SJSA1 (cell line): Measurements from ENCODE around the gene FAM174C. TPM values are rescaled to one million over a fixed set of nuclear protein-coding genes. Genes with fewer than 3 reads are reported as not detected.
A peak's percentile ranks its signal among the peaks of the same experiment; 100 is the strongest.

Source experiments
- DNase-seq, 2 experiments: peaks; one replicate each; pipeline ENCODE4 v3.0.0-alpha.2; 2015 to 2020; ENCODE audit warnings: low spot score in 2 of 2, low read depth in 1 of 2
- H3K27ac ChIP-seq: fragments of 250-450 bp; sonication (Bioruptor Pico); 2 replicates; pipeline ENCODE4 v1.5.1; 2020; ENCODE audit warnings: mild to moderate bottlenecking, moderate library complexity
- H3K27me3 ChIP-seq: fragments of 250-450 bp; sonication (Bioruptor Pico); replicated peaks from 2 replicates; pipeline ENCODE4 v1.5.1; 2020; ENCODE audit warnings: mild to moderate bottlenecking, moderate library complexity
- H3K36me3 ChIP-seq: fragments of 250-450 bp; sonication (Bioruptor Pico); 2 replicates; pipeline ENCODE4 v1.5.1; 2020; ENCODE audit warnings: mild to moderate bottlenecking
- H3K4me1 ChIP-seq: fragments of 250-450 bp; sonication (Bioruptor Pico); replicated peaks from 2 replicates; pipeline ENCODE4 v1.6.1; 2021; ENCODE audit warnings: mild to moderate bottlenecking
- H3K4me3 ChIP-seq: fragments of 250-450 bp; sonication (Bioruptor Pico); 2 replicates; pipeline ENCODE4 v1.5.1; 2020; ENCODE audit warnings: mild to moderate bottlenecking
- H3K9me3 ChIP-seq: fragments of 250-450 bp; sonication (Bioruptor Pico); replicated peaks from 2 replicates; pipeline ENCODE4 v1.5.1; 2020; ENCODE audit warnings: mild to moderate bottlenecking
- total RNA-seq: library from RNA; depleted of rRNA; stranded (reverse); fragments of >200 nt; shearing (Covaris generic); gene quantifications from 2 replicates; pipeline ENCODE4 v1.2.3, GENCODE V29; 2014

FAM174C gene
- total RNA-seq, 1 experiment from 2014 or later: 32.2 TPM

GRCh38 chr19:1266129-1266915 is 9.0 kb upstream of the FAM174C start:
- Histone ChIP-seq H3K27me3 (no peaks in the 10 kb centered on the region), H3K36me3 (peaks cover 22% of the 10 kb centered on the region), H3K27ac (peak overlapping the region; percentile 74), H3K4me1 (peaks cover 77% of the 10 kb centered on the region), H3K4me3 (peak overlapping the region; percentile 46), H3K9me3 (no peaks in the 10 kb centered on the region)
- peak; percentile 93 to 98 for DNase-seq

DNA sequence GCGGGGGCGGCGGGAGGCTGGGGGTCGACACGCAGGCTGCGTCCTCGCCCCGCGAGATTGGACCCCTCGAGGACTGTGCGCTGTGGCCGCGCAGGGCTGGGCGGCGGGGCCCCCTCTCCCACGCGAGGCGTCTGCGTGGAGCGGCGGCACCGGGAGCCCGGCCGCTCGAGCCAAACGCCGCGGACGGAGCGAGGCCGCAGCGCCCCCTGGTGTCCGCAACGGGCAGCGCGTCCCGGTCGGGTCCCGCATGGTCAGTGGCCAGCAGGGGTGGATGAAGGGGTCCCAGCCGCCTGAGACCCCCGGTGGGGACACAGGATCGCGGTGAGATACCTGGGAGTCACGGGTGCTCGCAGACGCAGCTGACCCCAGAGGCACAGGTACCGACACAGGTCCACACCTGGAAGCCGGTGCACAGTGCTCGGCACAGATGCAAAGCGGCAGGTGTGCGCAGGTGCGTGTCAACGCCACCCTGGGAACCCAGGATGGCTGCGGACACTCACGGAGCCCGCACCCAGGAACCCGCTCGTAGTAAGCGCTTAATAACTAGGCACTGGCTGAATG is 8.3 kb upstream of the FAM174C start:
- H3K4me1 ChIP-seq: peaks cover 70% of the 10 kb centered on the region

GRCh38 chr19:1267477-1268225 is 7.7 kb upstream of the FAM174C start:
- no peak overlapping the region for H3K27ac ChIP-seq
- H3K4me1 ChIP-seq: peaks cover 64% of the 10 kb centered on the region

More for the DNA sequence above, 8.3 kb upstream of the FAM174C start:
- peak overlapping the region; percentile 46 for H3K4me3 ChIP-seq
- peaks cover 28% of the 10 kb centered on the region for H3K36me3 ChIP-seq
- H3K9me3 ChIP-seq: no peaks in the 10 kb centered on the region
- H3K27ac ChIP-seq: peak overlapping the region; percentile 74; the same call in 1 of the 2 replicates
- no peak for DNase-seq
- H3K27me3 ChIP-seq: no peaks in the 10 kb centered on the region

DNA sequence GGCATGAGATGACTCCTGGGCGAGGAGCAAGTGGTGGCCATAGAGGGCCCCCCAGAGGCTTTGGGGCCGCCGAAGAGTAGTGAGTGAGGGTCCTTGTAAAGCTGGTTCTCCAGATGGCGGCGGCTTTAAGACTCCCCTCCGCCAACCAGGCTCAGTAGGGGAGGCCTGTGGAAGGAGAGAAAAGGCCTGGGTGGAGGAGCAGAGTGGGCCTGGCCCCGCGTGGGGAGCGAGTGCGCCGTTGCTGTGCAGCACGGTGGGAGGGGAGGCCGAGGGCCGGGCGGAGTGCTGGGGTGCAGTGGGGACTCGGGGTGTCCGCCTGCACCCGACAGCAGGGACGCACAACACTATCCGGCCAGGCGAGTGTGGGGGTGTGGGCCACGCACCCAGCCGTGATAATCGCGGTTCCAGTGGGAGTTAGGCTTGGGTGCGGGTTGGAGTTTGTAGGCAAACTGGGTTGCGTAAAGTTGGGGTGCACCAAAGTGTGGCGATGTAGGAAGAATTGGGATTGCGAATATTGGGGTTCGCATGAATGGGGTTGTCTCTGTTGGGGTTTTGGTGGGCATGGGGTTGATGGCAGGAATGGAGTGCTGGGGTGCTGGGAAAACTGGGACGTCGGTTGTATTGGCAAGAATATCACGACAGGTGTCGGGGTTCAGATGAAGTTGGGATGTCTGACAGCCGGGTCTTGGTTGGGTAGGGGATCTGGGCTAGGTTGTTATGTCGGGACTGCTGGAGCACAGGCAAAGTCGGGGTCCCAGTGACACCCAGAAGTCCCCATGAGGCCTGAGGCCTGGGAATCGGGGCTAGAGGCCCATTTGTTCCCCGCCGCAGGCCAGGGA is 6.9 kb upstream of the FAM174C start:
- H3K36me3 ChIP-seq: peaks cover 43% of the 10 kb centered on the region
- H3K9me3 ChIP-seq: no peaks in the 10 kb centered on the region
- no peaks in the 10 kb centered on the region for H3K27me3 ChIP-seq
- H3K27ac ChIP-seq: no peak overlapping the region
- H3K4me3 ChIP-seq: no peak overlapping the region; the same call in 1 of the 2 replicates
- DNase-seq: no peak
- H3K4me1 ChIP-seq: peaks cover 56% of the 10 kb centered on the region

More at GRCh38 chr19:1267477-1268225, 7.7 kb upstream of the FAM174C start:
- no peak overlapping the region for H3K4me3 ChIP-seq
- no peaks in the 10 kb centered on the region for H3K27me3 ChIP-seq
- no peaks in the 10 kb centered on the region for H3K9me3 ChIP-seq
- peaks cover 35% of the 10 kb centered on the region for H3K36me3 ChIP-seq
- no peak for DNase-seq

DNA sequence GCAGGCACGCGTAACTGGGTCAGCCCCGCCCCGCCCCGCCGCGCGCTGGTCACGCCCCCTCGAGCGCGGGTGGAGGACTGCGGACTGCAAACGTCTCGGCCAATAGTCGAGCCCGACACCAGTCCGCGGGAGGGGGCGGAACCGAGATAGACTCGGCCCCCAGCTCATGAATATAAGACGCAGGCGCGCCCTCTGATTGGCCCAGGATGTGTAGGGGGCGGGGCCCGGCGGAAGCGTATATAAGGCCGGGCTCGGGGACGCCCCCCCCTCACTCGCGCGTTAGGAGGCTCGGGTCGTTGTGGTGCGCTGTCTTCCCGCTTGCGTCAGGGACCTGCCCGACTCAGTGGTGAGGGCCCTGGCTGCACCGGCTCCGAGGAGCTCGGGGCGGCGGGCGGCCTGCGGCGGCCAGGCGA is 6.3 kb upstream of the FAM174C start, which contains the start of gene CIRBP:
Gene CIRBP, plus strand, starts transcription at position 268 of the 413 bp plus-strand sequence. CDS start 1,602 bp downstream, outside the sequence.
- H3K27ac ChIP-seq: peak within 1 kb of the TSS; percentile 84
- peak; percentile 99 to 100 for DNase-seq
- peak within 1 kb of the TSS; percentile 82 for H3K4me3 ChIP-seq
- peaks cover 55% of the 10 kb centered on the region for H3K4me1 ChIP-seq
- no peaks in the 10 kb centered on the region for H3K9me3 ChIP-seq
- H3K36me3 ChIP-seq: peaks cover 49% of the 10 kb centered on the region
- H3K27me3 ChIP-seq: no peaks in the 10 kb centered on the region

- peak; percentile 91 to 93 for DNase-seq
Observed at GRCh38 chr19:1269478-1270212, 5.7 kb upstream of the FAM174C start.

GRCh38 chr19:1270213-1270853 is 5.0 kb upstream of the FAM174C start:
- Histone ChIP-seq H3K9me3 (peaks cover 3% of the 10 kb centered on the region; the same call in 1 of the 2 replicates), H3K36me3 (peaks cover 62% of the 10 kb centered on the region), H3K27ac (peak overlapping the region; percentile 84), H3K4me1 (peaks cover 56% of the 10 kb centered on the region), H3K4me3 (peak overlapping the region; percentile 82), H3K27me3 (no peaks in the 10 kb centered on the region)
- DNase-seq: no peak

More at GRCh38 chr19:1269478-1270212, 5.7 kb upstream of the FAM174C start:
- H3K4me3 ChIP-seq: peak overlapping the region; percentile 82
- H3K4me1 ChIP-seq: peaks cover 56% of the 10 kb centered on the region
- H3K9me3 ChIP-seq: no peaks in the 10 kb centered on the region
- H3K27ac ChIP-seq: peak overlapping the region; percentile 84
- H3K27me3 ChIP-seq: no peaks in the 10 kb centered on the region
- peaks cover 55% of the 10 kb centered on the region for H3K36me3 ChIP-seq

DNA sequence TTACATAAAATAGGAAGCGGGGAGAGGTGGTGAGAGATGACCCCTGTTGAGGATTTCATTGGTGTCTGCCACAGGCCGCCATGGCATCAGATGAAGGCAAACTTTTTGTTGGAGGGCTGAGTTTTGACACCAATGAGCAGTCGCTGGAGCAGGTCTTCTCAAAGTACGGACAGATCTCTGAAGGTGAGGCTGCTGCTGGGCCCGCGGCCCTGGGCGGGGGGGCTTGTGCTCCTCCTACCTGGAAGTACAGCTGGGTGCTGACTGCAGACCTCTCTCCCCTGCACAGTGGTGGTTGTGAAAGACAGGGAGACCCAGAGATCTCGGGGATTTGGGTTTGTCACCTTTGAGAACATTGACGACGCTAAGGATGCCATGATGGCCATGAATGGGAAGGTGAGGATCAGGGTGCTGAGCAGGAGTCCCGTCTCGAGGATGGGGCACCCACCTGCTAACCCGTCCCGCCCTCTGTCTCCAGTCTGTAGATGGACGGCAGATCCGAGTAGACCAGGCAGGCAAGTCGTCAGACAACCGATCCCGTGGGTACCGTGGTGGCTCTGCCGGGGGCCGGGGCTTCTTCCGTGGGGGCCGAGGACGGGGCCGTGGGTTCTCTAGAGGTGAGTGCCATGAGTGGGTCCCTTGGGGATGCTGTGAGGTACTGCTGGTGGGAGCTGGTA is 4.3 kb upstream of the FAM174C start:
- no peak for DNase-seq
- Histone ChIP-seq H3K4me3 (no peak overlapping the region), H3K27ac (no peak overlapping the region), H3K9me3 (peaks cover 5% of the 10 kb centered on the region; the same call in 1 of the 2 replicates), H3K36me3 (peaks cover 66% of the 10 kb centered on the region), H3K27me3 (no peaks in the 10 kb centered on the region), H3K4me1 (peaks cover 56% of the 10 kb centered on the region)

DNA sequence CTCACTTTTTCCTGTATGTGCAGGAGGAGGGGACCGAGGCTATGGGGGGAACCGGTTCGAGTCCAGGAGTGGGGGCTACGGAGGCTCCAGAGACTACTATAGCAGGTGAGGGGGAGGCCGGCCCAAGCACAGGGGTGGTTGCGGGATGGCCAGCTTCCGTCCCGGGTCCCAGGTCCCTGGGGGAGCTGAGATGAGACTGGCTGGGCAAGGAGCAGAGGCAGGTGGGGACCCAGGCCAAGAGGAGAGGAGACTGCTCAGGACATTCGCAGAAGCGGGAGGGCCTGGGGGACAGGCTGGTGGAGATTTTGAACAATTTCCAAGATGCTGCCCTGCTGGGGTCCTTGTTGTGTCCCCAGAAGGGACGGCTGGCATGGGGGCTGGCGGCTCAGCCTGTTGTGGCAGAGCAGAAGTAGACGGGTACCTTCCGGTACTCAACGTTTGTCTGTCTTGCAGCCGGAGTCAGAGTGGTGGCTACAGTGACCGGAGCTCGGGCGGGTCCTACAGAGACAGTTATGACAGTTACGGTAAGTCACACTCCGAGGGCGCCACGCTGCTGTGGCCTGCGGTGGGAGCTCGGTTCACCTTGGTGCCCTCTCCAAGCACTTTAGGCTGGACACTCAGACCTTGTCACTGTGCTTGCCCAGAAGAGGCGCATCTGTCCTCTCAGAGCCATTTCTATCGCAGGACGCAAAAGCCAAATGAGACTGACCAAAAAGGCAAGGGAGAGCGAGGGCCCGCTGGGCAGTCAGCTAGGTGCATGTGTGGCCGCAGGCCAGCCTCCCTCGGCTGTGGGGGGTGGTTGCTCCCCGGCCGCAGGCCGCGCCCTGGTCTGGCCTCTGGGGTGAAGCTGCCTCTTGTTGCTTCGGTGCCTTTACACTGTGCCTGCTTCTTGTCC is 3.6 kb upstream of the FAM174C start:
- Histone ChIP-seq H3K36me3 (peaks cover 69% of the 10 kb centered on the region), H3K4me1 (peaks cover 56% of the 10 kb centered on the region), H3K27me3 (no peaks in the 10 kb centered on the region), H3K4me3 (no peak overlapping the region), H3K27ac (no peak overlapping the region), H3K9me3 (peaks cover 5% of the 10 kb centered on the region; the same call in 1 of the 2 replicates)
- DNase-seq: no peak

DNA sequence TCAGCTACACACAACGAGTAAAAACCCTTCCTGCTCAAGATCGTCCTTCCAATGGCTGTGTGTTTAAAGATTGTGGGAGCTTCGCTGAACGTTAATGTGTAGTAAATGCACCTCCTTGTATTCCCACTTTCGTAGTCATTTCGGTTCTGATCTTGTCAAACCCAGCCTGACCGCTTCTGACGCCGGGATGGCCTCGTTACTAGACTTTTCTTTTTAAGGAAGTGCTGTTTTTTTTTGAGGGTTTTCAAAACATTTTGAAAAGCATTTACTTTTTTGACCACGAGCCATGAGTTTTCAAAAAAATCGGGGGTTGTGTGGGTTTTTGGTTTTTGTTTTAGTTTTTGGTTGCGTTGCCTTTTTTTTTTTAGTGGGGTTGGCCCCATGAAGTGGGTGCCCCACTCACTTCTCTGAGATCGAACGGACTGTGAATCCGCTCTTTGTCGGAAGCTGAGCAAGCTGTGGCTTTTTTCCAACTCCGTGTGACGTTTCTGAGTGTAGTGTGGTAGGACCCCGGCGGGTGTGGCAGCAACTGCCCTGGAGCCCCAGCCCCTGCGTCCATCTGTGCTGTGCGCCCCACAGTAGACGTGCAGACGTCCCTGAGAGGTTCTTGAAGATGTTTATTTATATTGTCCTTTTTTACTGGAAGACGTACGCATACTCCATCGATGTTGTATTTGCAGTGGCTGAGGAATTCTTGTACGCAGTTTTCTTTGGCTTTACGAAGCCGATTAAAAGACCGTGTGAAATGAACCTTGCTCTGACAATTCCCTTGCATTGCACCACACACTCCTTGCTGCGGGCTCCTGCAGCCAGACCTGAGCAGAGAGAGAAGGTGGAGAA is 2.7 kb upstream of the FAM174C start:
- Histone ChIP-seq H3K4me1 (peaks cover 51% of the 10 kb centered on the region), H3K9me3 (peaks cover 5% of the 10 kb centered on the region; the same call in 1 of the 2 replicates), H3K36me3 (peaks cover 76% of the 10 kb centered on the region), H3K27ac (no peak overlapping the region), H3K27me3 (no peaks in the 10 kb centered on the region), H3K4me3 (no peak overlapping the region)
- DNase-seq: no peak
